Retina (tissue), 1 donor: ENCODE data around the gene HFE.
A peak's percentile ranks its signal among the peaks of the same experiment; 100 is the strongest.
"Not testable (repeated sequence)": the region's sequence is repeated elsewhere in the genome, so short reads cannot be mapped to it uniquely, and the experiment has no call there.

Source experiments
- DNase-seq: peaks from one replicate; pipeline ENCODE4 v3.0.0-alpha.2; 2016

HFE gene, protein sequence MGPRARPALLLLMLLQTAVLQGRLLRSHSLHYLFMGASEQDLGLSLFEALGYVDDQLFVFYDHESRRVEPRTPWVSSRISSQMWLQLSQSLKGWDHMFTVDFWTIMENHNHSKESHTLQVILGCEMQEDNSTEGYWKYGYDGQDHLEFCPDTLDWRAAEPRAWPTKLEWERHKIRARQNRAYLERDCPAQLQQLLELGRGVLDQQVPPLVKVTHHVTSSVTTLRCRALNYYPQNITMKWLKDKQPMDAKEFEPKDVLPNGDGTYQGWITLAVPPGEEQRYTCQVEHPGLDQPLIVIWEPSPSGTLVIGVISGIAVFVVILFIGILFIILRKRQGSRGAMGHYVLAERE

DNA sequence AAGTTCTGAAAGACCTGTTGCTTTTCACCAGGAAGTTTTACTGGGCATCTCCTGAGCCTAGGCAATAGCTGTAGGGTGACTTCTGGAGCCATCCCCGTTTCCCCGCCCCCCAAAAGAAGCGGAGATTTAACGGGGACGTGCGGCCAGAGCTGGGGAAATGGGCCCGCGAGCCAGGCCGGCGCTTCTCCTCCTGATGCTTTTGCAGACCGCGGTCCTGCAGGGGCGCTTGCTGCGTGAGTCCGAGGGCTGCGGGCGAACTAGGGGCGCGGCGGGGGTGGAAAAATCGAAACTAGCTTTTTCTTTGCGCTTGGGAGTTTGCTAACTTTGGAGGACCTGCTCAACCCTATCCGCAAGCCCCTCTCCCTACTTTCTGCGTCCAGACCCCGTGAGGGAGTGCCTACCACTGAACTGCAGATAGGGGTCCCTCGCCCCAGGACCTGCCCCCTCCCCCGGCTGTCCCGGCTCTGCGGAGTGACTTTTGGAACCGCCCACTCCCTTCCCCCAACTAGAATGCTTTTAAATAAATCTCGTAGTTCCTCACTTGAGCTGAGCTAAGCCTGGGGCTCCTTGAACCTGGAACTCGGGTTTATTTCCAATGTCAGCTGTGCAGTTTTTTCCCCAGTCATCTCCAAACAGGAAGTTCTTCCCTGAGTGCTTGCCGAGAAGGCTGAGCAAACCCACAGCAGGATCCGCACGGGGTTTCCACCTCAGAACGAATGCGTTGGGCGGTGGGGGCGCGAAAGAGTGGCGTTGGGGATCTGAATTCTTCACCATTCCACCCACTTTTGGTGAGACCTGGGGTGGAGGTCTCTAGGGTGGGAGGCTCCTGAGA, at the start of gene HFE:
Gene HFE, plus strand, starts transcription at position 146 of the 832 bp plus-strand sequence. Its CDS starts 12 bp downstream, at position 158.
- peak; percentile 67 for DNase-seq

DNA sequence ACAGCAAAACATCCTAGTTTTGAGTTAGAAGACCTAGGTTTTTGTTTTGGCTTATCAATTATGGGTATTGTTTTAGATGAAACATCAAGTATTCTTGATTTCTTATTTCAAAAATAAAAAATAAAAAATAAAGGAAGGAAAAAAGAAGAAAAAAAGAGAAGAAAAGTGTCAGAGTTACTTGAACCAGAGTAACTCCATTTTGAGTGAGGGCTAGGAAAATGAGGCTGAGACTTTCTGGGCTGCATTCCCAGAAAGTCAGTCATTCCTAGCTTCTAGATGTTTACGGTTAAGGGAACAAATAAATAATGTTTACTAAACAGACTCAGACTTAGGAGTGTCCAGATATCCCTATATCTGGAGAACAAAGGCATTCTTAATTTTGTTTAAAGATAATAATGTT, 45.3 kb upstream of the HFE start:
- DNase-seq = no peak

GRCh38 chr6:26043384-26044139, 43.7 kb upstream of the HFE start:
- peak; percentile 93 for DNase-seq

- no peak for DNase-seq
These were observed 42.8 kb upstream of the HFE start for GRCh38 chr6:26044140-26045064.

DNA sequence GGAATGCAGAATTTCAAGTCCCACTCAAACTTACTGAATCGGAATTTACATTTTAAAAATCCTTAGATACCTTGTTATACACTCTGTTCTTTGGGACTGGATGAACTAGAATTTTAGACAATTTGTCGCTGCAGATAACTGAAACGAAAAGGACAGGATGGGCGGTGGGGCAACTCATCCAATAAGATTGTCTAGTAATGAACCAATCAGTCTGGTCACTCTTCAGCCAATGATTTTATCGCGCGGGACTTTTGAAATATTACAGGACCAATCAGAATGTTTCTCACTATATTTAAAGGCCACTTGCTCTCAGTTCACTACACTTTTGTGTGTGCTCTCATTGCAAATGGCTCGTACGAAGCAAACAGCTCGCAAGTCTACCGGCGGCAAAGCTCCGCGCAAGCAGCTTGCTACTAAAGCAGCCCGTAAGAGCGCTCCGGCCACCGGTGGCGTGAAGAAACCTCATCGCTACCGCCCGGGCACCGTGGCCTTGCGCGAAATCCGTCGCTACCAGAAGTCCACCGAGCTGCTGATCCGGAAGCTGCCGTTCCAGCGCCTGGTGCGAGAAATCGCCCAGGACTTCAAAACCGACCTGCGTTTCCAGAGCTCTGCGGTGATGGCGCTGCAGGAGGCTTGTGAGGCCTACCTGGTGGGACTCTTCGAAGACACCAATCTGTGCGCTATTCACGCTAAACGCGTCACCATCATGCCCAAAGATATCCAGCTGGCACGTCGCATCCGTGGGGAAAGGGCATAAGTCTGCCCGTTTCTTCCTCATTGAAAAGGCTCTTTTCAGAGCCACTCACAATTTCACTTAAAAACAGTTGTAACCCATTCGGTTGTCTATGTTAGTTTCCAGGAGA, 41.9 kb upstream of the HFE start:
- DNase-seq = peak; percentile 93

- no peak for DNase-seq
These were observed 41.3 kb upstream of the HFE start for GRCh38 chr6:26045928-26046368.

DNA sequence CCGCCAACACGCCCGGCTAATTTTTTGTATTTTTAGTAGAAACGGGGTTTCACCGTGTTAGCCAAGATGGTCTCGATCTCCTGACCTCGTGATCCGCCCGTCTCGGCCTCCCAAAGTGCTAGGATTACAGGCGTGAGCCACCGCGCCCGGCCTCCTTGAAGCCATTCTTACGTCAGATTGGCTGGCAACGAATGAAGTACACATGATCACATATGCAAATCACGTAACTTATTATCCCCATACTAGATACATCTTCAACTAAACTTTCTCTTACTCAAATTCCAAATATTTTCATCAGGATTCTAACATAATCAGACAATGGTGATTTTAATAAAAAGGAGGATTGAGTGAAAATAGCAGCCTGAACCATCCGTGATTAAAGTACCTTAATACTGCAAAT, 39.9 kb upstream of the HFE start:
- not testable (repeated sequence) for DNase-seq

- no peak for DNase-seq
These were observed 38.6 kb upstream of the HFE start for GRCh38 chr6:26048590-26048989.

DNA sequence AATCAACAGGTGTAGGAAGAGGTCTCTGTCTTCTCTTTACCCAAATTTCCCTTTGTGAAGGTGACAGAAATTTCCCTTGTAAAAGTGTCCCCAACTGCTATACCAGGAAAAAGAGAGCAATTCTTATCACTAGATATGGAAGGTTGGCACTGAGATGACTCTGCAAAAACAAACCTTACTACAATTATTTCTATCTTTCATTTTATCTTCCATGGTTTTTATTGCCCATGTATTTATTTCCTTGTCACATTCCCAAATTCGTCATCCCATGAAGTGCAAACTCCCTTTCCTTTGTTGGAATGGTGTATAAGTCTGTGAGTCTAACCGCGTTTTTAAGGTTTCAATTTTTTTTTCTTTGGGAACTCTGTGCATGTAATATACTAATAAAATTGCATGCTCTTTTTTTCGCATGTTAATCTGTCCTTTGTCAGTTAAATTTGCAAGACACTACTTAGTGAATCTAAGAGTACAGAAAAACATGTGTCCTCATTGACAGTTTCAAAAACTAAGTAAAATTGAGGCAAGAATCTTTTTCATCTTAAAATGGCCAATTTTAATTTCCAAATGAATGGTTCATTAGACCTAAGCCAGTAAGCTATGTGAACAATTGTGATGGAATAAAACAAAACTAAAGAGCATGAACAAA, 35.4 kb upstream of the HFE start:
- DNase-seq = no peak

DNA sequence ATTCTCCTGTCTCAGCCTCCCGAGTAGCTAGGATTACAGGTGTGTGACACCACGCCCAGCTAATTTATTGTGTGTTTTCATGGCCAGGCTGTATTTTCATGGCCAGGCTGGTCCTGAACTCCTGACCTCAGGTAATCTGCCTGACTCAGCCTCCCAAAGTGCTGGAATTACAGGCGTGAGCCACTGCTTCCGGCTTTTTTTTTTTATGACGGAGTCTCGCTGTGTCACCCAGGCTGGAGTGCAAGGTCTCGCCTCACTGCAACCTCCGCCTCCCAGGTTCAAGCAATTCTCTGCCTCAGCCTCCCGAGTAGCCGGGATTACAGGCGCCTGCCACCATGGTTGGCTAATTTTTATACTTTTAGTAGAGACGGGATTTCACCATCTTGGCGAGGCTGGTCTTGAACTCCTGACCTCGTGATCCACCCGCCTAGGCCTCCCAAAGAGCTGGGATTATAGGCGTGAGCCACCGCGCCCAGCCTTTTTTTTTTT, 34.4 kb upstream of the HFE start:
- DNase-seq = not testable (repeated sequence)

- DNase-seq = peak; percentile 25
These were observed 33.0 kb upstream of the HFE start for GRCh38 chr6:26053992-26054780.

GRCh38 chr6:26054781-26055718, 32.2 kb upstream of the HFE start:
- DNase-seq = peak; percentile 92

GRCh38 chr6:26055719-26056582, 31.3 kb upstream of the HFE start:
- DNase-seq = peak; percentile 96

- DNase-seq = peak; percentile 41
These were observed 30.5 kb upstream of the HFE start for GRCh38 chr6:26056583-26057350.

DNA sequence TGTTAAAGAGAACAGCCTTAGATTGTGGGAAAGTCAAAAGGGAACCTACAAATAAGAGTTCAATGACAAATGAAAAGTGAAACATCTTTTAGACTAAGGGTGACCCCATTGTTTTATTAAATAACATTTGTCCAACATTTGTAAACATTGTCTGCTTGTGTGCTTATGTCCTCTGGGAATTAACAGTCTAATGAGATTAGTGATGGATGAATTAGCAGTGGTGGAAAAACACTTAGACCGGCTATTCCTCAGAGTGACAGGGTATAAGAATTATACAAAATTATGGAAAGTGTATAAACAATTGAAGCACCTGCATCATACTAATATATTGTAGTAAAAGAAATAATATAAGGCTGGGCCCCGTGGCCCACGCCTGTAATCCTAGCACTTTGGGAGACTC, 29.3 kb upstream of the HFE start:
- DNase-seq = peak; percentile 37

GRCh38 chr6:26058477-26059033, 28.7 kb upstream of the HFE start:
- DNase-seq = not testable (repeated sequence)
